Activated gamma-delta T cell (primary cell): ENCODE results near the gene UGT1A6.

ENCODE experiments used
- DNase-seq: peaks from one replicate; lab custom pipeline; 2025; lab: John Stamatoyannopoulos, UW

Gene UGT1A6

DNA sequence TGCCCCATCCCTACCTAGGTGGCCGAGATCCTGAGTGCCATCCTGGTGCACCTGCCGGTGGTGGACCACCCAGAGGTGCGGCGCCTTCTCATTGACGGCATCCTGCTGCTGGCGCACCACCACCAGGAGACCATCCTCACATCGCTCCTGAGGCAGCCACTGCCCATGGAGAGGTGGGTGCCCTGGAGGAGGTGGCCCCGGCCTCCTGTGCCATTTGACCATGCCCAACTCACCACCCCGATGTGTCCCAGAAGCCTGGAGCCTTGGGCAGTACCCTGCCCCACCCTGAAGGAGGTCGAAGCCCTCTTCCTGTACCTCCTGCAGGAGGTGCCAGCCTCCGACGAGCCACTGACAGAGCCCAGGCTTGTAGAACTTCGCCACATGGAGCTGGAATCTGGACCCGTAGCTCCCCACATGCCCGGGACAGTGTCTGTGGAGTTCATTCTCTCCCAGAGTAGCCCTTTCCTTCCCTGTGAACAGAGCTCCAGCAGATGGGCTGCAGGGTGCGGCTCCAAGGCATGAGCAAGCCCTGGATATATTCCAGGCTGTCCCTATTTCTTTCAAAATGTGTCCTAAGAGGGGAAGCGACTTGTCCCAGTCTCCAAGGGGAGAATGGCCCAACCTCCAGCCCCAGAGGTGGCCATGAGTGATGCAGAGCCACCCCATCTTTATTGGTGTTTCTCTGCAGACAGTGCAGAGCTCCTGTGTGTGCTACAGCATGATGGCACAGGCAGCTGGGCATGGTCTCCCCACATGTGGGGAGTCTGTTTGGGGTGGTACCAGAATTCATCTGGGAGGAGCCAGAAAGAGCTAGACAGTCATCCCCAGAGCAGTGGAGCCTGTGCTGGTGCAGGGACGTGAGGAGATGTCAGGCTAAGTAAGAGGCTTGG lies 127.4 kb downstream of the UGT1A6 start:
- DNase-seq = no peak

GRCh38 chr2:233820774-233821105 lies 128.1 kb downstream of the UGT1A6 start:
- DNase-seq = no peak

- DNase-seq = no peak
These were observed 128.5 kb downstream of the UGT1A6 start for GRCh38 chr2:233821196-233821595.

- DNase-seq = no peak
These were observed 129.0 kb downstream of the UGT1A6 start for GRCh38 chr2:233821709-233822100.

- DNase-seq = no peak
These were observed 129.5 kb downstream of the UGT1A6 start for GRCh38 chr2:233822101-233822771.
